T-cell (primary cell): ENCODE measurements around the gene DMP1. TPM values are rescaled to one million over a fixed set of nuclear protein-coding genes. Genes with fewer than 3 reads are reported as not detected.
"Not testable (repeated sequence)": the region's sequence is repeated elsewhere in the genome, so short reads cannot be mapped to it uniquely, and the experiment has no call there.

Source experiments
- ATAC-seq, 4 experiments: fragments of 200-7000 bp in 3 of 4; fragments of 150-1000 bp in 1 of 4; cut with Tn5 transposase; replicated peaks in 1 of 4; 1 replicate in 3 of 4; 2 replicates in 1 of 4; pipeline ENCODE4 v1.10.0; 2021; ENCODE audit warnings: moderate library complexity in 3 of 4, mild to moderate bottlenecking in 2 of 4, moderate number of reproducible peaks in 1 of 4
- CTCF ChIA-PET, 2 donors: fragments of 300-600 bp; sonication (Branson Sonifier 250); formaldehyde crosslinking; loops; one replicate each; lab custom pipeline; 2022; ENCODE audit warnings: antibody characterized with exemption in 2 of 2; lab: Charles Lee
- POLR2A ChIA-PET, 2 donors: fragments of 300-600 bp; sonication (Branson Sonifier 250); formaldehyde crosslinking; loops; one replicate each; lab custom pipeline; 2022; ENCODE audit warnings: antibody characterized with exemption in 2 of 2; lab: Charles Lee
- DNase-seq, 35 experiments: peaks; one replicate each; pipeline versions ENCODE4 v3.0.0 to v3.0.0-alpha.2; 2013 to 2023
- H3K27ac ChIP-seq: one replicate; pipeline ENCODE4 v1.5.1; 2013; ENCODE audit warnings: low read length
- H3K27me3 ChIP-seq, 2 experiments: replicated peaks in 1 of 2; 1 replicate in 1 of 2; 2 replicates in 1 of 2; pipeline versions ENCODE4 v1.6.1 to v1.7.0; 2013; ENCODE audit warnings: low read length in 1 of 2, mixed read lengths in 1 of 2; ENCODE audit not compliant: control insufficient read depth in 2 of 2, insufficient read depth in 2 of 2; ENCODE audit errors: extremely low read depth in 1 of 2
- H3K36me3 ChIP-seq, 2 donors: 1 replicate in 1 of 2; 2 replicates in 1 of 2; pipeline versions ENCODE4 v1.6.1 to v1.7.0; 2013; ENCODE audit warnings: low read length in 1 of 2; ENCODE audit not compliant: control insufficient read depth in 2 of 2, insufficient read depth in 1 of 2; ENCODE audit errors: extremely low read depth in 1 of 2
- H3K4me1 ChIP-seq, 2 experiments: 1 replicate in 1 of 2; 2 replicates in 1 of 2; pipeline versions ENCODE4 v1.6.1 to v1.7.0; 2013; ENCODE audit warnings: low read length in 2 of 2, mixed read lengths in 1 of 2; ENCODE audit not compliant: insufficient read depth in 2 of 2, control insufficient read depth in 1 of 2; ENCODE audit errors: extremely low read depth in 1 of 2
- H3K4me3 ChIP-seq, 2 donors: 1 replicate in 1 of 2; 2 replicates in 1 of 2; pipeline versions ENCODE4 v1.5.1 to v1.7.0; 2013; ENCODE audit warnings: mild to moderate bottlenecking in 2 of 2, low read length in 1 of 2, moderate library complexity in 1 of 2; ENCODE audit not compliant: control insufficient read depth in 1 of 2; ENCODE audit errors: extremely low read depth in 1 of 2
- H3K9me3 ChIP-seq: 2 replicates; pipeline ENCODE4 v1.7.0; 2013
- H3K27ac Mint-ChIP-seq, 2 donors: one replicate each; pipeline ENCODE4 v1.8.0; 2020 to 2021; ENCODE audit warnings: mild to moderate bottlenecking in 2 of 2, mixed read lengths in 2 of 2
- H3K27me3 Mint-ChIP-seq, 2 donors: one replicate each; pipeline ENCODE4 v1.8.0; 2021 to 2022; ENCODE audit warnings: mixed read lengths in 2 of 2
- H3K36me3 Mint-ChIP-seq: one replicate; pipeline ENCODE4 v1.8.0; 2021; ENCODE audit warnings: mixed read lengths
- H3K4me1 Mint-ChIP-seq, 3 donors: one replicate each; pipeline ENCODE4 v1.8.0; 2020 to 2022; ENCODE audit warnings: mixed read lengths in 3 of 3, mild to moderate bottlenecking in 1 of 3
- H3K4me3 Mint-ChIP-seq, 3 donors: one replicate each; pipeline ENCODE4 v1.8.0; 2020 to 2022; ENCODE audit warnings: mild to moderate bottlenecking in 3 of 3, mixed read lengths in 3 of 3, moderate library complexity in 3 of 3
- H3K9me3 Mint-ChIP-seq, 3 donors: one replicate each; pipeline ENCODE4 v1.8.0; 2020 to 2022; ENCODE audit warnings: mixed read lengths in 3 of 3
- WGBS: methylation state at CpG from one replicate; pipeline ENCODE4 v1.1.5; 2013; ENCODE audit warnings: missing lambda C conversion rate; ENCODE audit not compliant: insufficient coverage; 5-methylcytosine and 5-hydroxymethylcytosine counted together
- total RNA-seq, 35 experiments: library from RNA in 6 of 35; stranded (reverse) in 6 of 35; fragments of 120-200 nt in 1 of 35; gene quantifications; one replicate each; pipeline versions ENCODE4 v1.2.1 to v1.2.4 and lab custom pipeline; 2013 to 2026

Gene DMP1
- total RNA-seq, 5 donors from 2014 or later (not counting 1 experiment from before 2014, with no cell fraction given) = not detected

GRCh38 chr4:87692060-87692459 lies 42.0 kb downstream of the DMP1 start:
- ATAC-seq, CTCF ChIA-PET, POLR2A ChIA-PET, H3K27me3 ChIP-seq, H3K36me3 ChIP-seq, H3K4me1 ChIP-seq, DNase-seq, H3K27ac ChIP-seq, H3K4me1 Mint-ChIP-seq, H3K9me3 ChIP-seq, H3K27ac Mint-ChIP-seq, H3K4me3 Mint-ChIP-seq, H3K36me3 Mint-ChIP-seq, H3K4me3 ChIP-seq: not testable (repeated sequence)
- WGBS = 38% methylated on average over 1 of the region's 1 CpG
- H3K27me3 Mint-ChIP-seq = peaks cover 10 to 13% of the 10 kb centered on the region in 2 donors
- H3K9me3 Mint-ChIP-seq = peaks cover 4 to 18% (median 13%) of the 10 kb centered on the region in 3 donors

- H3K36me3 Mint-ChIP-seq = peaks cover 3% of the 10 kb centered on the region
- H3K4me1 ChIP-seq = no peaks in the 10 kb centered on the region
- no peak overlapping the region for H3K27ac ChIP-seq
- CTCF ChIA-PET = no interaction called here
- H3K4me3 Mint-ChIP-seq = no peak overlapping the region
- POLR2A ChIA-PET = no interaction called here
- H3K27me3 Mint-ChIP-seq = peaks cover 6 to 13% of the 10 kb centered on the region in 2 donors
- H3K36me3 ChIP-seq = no peaks in the 10 kb centered on the region
- H3K4me1 Mint-ChIP-seq = no peaks in the 10 kb centered on the region
- WGBS = 92% methylated on average over 2 of the region's 5 CpGs
- H3K9me3 Mint-ChIP-seq = peaks cover 4 to 8% (median 8%) of the 10 kb centered on the region in 3 donors
- DNase-seq (no peak), ATAC-seq (no peak)
- no peak overlapping the region for H3K27ac Mint-ChIP-seq
- peaks cover 0 to 4% of the 10 kb centered on the region in 2 experiments for H3K27me3 ChIP-seq
- no peak overlapping the region for H3K4me3 ChIP-seq
- no peaks in the 10 kb centered on the region for H3K9me3 ChIP-seq
Measured at GRCh38 chr4:87697272-87697671, 47.2 kb downstream of the DMP1 start.

- 89% methylated on average over 2 of the region's 2 CpGs for WGBS
- Histone ChIP-seq H3K9me3 (no peaks in the 10 kb centered on the region), H3K27me3 (no peaks in the 10 kb centered on the region), H3K27ac (no peak overlapping the region), H3K36me3 (no peaks in the 10 kb centered on the region), H3K4me3 (no peak overlapping the region), H3K4me1 (no peaks in the 10 kb centered on the region)
- Mint-ChIP-seq H3K4me3 (no peak overlapping the region), H3K27me3 (peaks cover 6 to 13% of the 10 kb centered on the region in 2 donors), H3K27ac (no peak overlapping the region), H3K36me3 (peaks cover 3% of the 10 kb centered on the region), H3K9me3 (peaks cover 4 to 6% (median 5%) of the 10 kb centered on the region in 3 donors), H3K4me1 (no peaks in the 10 kb centered on the region)
- ChIA-PET CTCF (no interaction called here), POLR2A (no interaction called here)
- no peak for DNase-seq
- no peak for ATAC-seq
Measured at GRCh38 chr4:87697945-87698344, 47.9 kb downstream of the DMP1 start.

- ATAC-seq (no peak), DNase-seq (no peak)
- no peak overlapping the region for H3K4me3 Mint-ChIP-seq
- no peaks in the 10 kb centered on the region for H3K27me3 ChIP-seq
- H3K27ac Mint-ChIP-seq = no peak overlapping the region
- no peaks in the 10 kb centered on the region for H3K4me1 ChIP-seq
- H3K4me3 ChIP-seq = no peak overlapping the region
- ChIA-PET POLR2A (no interaction called here), CTCF (no interaction called here)
- peaks cover 6 to 10% of the 10 kb centered on the region in 2 donors for H3K27me3 Mint-ChIP-seq
- no peaks in the 10 kb centered on the region for H3K9me3 ChIP-seq
- no peaks in the 10 kb centered on the region for H3K4me1 Mint-ChIP-seq
- WGBS = no CpG with 5 or more reads among the region's 2 CpGs
- H3K9me3 Mint-ChIP-seq = peaks cover under 1 to 2% (median 1%) of the 10 kb centered on the region in 3 donors
- H3K36me3 ChIP-seq = no peaks in the 10 kb centered on the region
- H3K27ac ChIP-seq = no peak overlapping the region
- peaks cover under 1% of the 10 kb centered on the region for H3K36me3 Mint-ChIP-seq
Measured at GRCh38 chr4:87698394-87698793, 48.3 kb downstream of the DMP1 start.

- no peak for DNase-seq
- Mint-ChIP-seq H3K27me3 (peaks cover 15 to 35% of the 10 kb centered on the region in 2 donors), H3K27ac (no peak overlapping the region), H3K36me3 (no peaks in the 10 kb centered on the region), H3K9me3 (no peaks in the 10 kb centered on the region), H3K4me1 (no peaks in the 10 kb centered on the region), H3K4me3 (no peak overlapping the region)
- 79% methylated on average over 2 of the region's 3 CpGs for WGBS
- Histone ChIP-seq H3K36me3 (no peaks in the 10 kb centered on the region), H3K27me3 (peaks cover 0 to 3% of the 10 kb centered on the region in 2 experiments), H3K9me3 (no peaks in the 10 kb centered on the region), H3K4me1 (no peaks in the 10 kb centered on the region), H3K4me3 (no peak overlapping the region), H3K27ac (no peak overlapping the region)
- ChIA-PET POLR2A (no interaction called here), CTCF (no interaction called here)
- ATAC-seq = no peak
Measured at GRCh38 chr4:87704001-87704400, 53.9 kb downstream of the DMP1 start.

GRCh38 chr4:87707279-87707918 lies 57.3 kb downstream of the DMP1 start:
- ChIA-PET CTCF (no interaction called here), POLR2A (no interaction called here)
- 86% methylated on average over 4 of the region's 4 CpGs for WGBS
- DNase-seq (no peak), ATAC-seq (no peak)
- H3K9me3 Mint-ChIP-seq = no peaks in the 10 kb centered on the region
- Histone ChIP-seq H3K27ac (no peak overlapping the region), H3K4me3 (no peak overlapping the region), H3K9me3 (no peaks in the 10 kb centered on the region), H3K36me3 (no peaks in the 10 kb centered on the region), H3K27me3 (peaks cover 0 to 9% of the 10 kb centered on the region in 2 experiments), H3K4me1 (no peaks in the 10 kb centered on the region)
- no peak overlapping the region for H3K27ac Mint-ChIP-seq
- no peak overlapping the region for H3K4me3 Mint-ChIP-seq
- H3K36me3 Mint-ChIP-seq = no peaks in the 10 kb centered on the region
- no peaks in the 10 kb centered on the region for H3K4me1 Mint-ChIP-seq
- H3K27me3 Mint-ChIP-seq = peaks cover 15 to 39% of the 10 kb centered on the region in 2 donors
